Loucy (cell line): ENCODE results near the gene IL26.

ENCODE experiments used
- H2AFZ ChIP-seq: fragments of 200-600 bp; sonication (generic); 2 replicates; pipeline ENCODE4 v1.6.0; 2016; ENCODE audit warnings: antibody characterized with exemption, mild to moderate bottlenecking, low read length, moderate library complexity
- H3F3A ChIP-seq: fragments of 200-600 bp; 2 replicates; pipeline ENCODE4 v1.6.0; 2016; ENCODE audit warnings: antibody characterized with exemption, low read depth, mild to moderate bottlenecking
- H3K27me3 ChIP-seq: fragments of 200-600 bp; sonication (generic); 2 replicates; pipeline ENCODE4 v1.6.1; 2014; ENCODE audit warnings: low read length, mild to moderate bottlenecking; ENCODE audit not compliant: insufficient read depth, poor library complexity, severe bottlenecking
- H3K36me3 ChIP-seq: fragments of 200-600 bp; sonication (generic); 2 replicates; pipeline ENCODE4 v1.6.1; 2016; ENCODE audit warnings: low read length; ENCODE audit not compliant: insufficient read depth
- H3K4me1 ChIP-seq: fragments of 200-600 bp; sonication (generic); 2 replicates; pipeline ENCODE4 v1.5.1; 2014; ENCODE audit warnings: low read length, mild to moderate bottlenecking; ENCODE audit not compliant: insufficient read depth, poor library complexity, severe bottlenecking
- H3K4me2 ChIP-seq: fragments of 200-600 bp; sonication (generic); 2 replicates; pipeline ENCODE4 v1.6.0; 2014; ENCODE audit warnings: antibody characterized with exemption, low read length, low read depth, mild to moderate bottlenecking; ENCODE audit not compliant: poor library complexity, severe bottlenecking
- H3K4me3 ChIP-seq: fragments of 200-600 bp; sonication (generic); 2 replicates; pipeline ENCODE4 v1.5.1; 2014; ENCODE audit warnings: low read length, mild to moderate bottlenecking, mixed read lengths; ENCODE audit not compliant: poor library complexity, severe bottlenecking
- H3K79me2 ChIP-seq: fragments of 200-600 bp; sonication (generic); 2 replicates; pipeline ENCODE4 v1.6.1; 2014; ENCODE audit warnings: low read length; ENCODE audit not compliant: insufficient read depth
- H3K9ac ChIP-seq: fragments of 200-600 bp; sonication (generic); 2 replicates; pipeline ENCODE4 v1.6.0; 2014; ENCODE audit warnings: mild to moderate bottlenecking, low read depth, low read length, moderate library complexity; ENCODE audit not compliant: poor library complexity, severe bottlenecking
- H3K9me2 ChIP-seq: fragments of 200-600 bp; sonication (generic); replicated peaks from 2 replicates; pipeline ENCODE4 v1.6.1; 2016; ENCODE audit warnings: low read depth, low read length, mixed read lengths
- H3K9me3 ChIP-seq: fragments of 200-600 bp; sonication (generic); 2 replicates; pipeline ENCODE4 v1.6.1; 2014; ENCODE audit warnings: mild to moderate bottlenecking, antibody characterized with exemption, low read length, low read depth; ENCODE audit not compliant: insufficient read depth
- H4K20me1 ChIP-seq: fragments of 200-600 bp; sonication (generic); 2 replicates; pipeline ENCODE4 v1.6.0; 2014; ENCODE audit warnings: antibody characterized with exemption, low read length, mild to moderate bottlenecking; ENCODE audit not compliant: insufficient read depth, poor library complexity, severe bottlenecking
- EZH2phosphoT487 ChIP-seq: fragments of 200-600 bp; IDR thresholded peaks from 2 replicates; pipeline ENCODE4 v1.6.1; 2018; ENCODE audit warnings: antibody characterized with exemption, mild to moderate bottlenecking, moderate library complexity, borderline replicate concordance
- TF ChIP-seq, protein P1 (sequence below): fragments of 200-600 bp; sonication (generic); conservative IDR thresholded peaks from 2 replicates; pipeline ENCODE4 v1.5.1; 2014; ENCODE audit warnings: mild to moderate bottlenecking, antibody characterized with exemption, low read length

The IL26 gene

DNA sequence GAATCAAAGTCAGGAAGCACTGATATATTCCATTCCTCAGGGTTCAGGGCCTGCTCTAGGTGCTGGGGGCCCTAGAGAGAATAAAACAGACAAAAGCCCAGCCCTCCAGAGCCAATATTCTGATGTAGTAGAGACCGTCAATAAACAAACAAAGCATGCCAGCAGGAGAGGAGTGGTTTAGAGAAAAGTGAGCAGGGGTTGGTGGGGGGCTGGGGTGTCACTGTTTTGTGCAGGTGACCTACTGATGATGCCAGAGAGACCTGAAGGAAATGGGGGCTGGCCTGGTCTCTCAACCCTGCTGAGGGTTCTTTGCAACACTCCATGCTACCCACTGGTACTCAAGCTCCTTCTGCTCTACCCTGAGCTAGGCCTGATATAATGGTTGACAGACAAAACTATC is 26.5 kb downstream of the IL26 start:
- H2AFZ ChIP-seq, result no peak overlapping the region
- no peak overlapping the region for H3K4me2 ChIP-seq
- no peaks in the 10 kb centered on the region for H3K9me2 ChIP-seq
- H3F3A ChIP-seq, result peaks cover 5% of the 10 kb centered on the region; the same call in 1 of the 2 replicates
- no peaks in the 10 kb centered on the region for H4K20me1 ChIP-seq
- H3K36me3 ChIP-seq, result no peaks in the 10 kb centered on the region
- peaks cover 4% of the 10 kb centered on the region for H3K27me3 ChIP-seq
- no peak overlapping the region for H3K9ac ChIP-seq
- TF ChIP-seq, protein P1, sequence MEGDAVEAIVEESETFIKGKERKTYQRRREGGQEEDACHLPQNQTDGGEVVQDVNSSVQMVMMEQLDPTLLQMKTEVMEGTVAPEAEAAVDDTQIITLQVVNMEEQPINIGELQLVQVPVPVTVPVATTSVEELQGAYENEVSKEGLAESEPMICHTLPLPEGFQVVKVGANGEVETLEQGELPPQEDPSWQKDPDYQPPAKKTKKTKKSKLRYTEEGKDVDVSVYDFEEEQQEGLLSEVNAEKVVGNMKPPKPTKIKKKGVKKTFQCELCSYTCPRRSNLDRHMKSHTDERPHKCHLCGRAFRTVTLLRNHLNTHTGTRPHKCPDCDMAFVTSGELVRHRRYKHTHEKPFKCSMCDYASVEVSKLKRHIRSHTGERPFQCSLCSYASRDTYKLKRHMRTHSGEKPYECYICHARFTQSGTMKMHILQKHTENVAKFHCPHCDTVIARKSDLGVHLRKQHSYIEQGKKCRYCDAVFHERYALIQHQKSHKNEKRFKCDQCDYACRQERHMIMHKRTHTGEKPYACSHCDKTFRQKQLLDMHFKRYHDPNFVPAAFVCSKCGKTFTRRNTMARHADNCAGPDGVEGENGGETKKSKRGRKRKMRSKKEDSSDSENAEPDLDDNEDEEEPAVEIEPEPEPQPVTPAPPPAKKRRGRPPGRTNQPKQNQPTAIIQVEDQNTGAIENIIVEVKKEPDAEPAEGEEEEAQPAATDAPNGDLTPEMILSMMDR, result no peak
- no peak for TF ChIP-seq EZH2phosphoT487
- H3K4me3 ChIP-seq, result no peak overlapping the region
- peaks cover 30% of the 10 kb centered on the region for H3K4me1 ChIP-seq
- H3K79me2 ChIP-seq, result no peaks in the 10 kb centered on the region
- no peaks in the 10 kb centered on the region for H3K9me3 ChIP-seq

DNA sequence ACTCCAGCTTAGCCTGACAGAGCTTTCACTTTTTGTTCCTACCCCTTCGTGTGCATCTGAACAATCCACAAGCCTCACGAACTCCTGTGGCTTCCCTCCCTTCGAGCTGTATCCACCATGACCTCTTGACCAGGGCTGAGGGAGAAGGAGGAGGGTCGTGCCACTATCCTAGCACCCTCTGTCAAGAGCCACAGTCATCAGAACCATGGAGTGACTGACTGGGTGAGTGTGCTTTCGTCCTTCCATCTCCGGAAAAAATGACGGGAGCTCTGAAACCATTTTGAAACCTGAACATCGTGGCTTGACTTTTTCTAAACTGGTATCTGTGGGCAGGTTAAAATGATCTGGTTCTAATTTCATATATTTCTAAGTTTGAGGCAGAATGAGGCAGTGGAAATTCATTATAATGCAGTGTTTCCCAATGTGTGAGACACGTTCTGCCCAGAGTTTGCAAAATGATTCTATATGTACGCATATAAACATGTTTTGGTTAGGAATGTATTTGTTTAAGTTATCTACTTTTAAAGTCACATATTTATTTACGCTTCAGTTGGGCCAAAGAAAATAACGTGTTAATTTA is 27.0 kb downstream of the IL26 start:
- Histone ChIP-seq H3K9ac (no peak overlapping the region), H3K27me3 (peaks cover 4% of the 10 kb centered on the region), H3F3A (peaks cover 5% of the 10 kb centered on the region; the same call in 1 of the 2 replicates), H3K9me2 (no peaks in the 10 kb centered on the region), H4K20me1 (no peaks in the 10 kb centered on the region), H3K36me3 (no peaks in the 10 kb centered on the region), H3K79me2 (no peaks in the 10 kb centered on the region), H3K4me3 (no peak overlapping the region), H3K4me2 (no peak overlapping the region), H3K9me3 (no peaks in the 10 kb centered on the region), H2AFZ (no peak overlapping the region), H3K4me1 (peaks cover 26% of the 10 kb centered on the region)
- TF ChIP-seq, protein P1, result no peak
- TF ChIP-seq EZH2phosphoT487, result no peak

DNA sequence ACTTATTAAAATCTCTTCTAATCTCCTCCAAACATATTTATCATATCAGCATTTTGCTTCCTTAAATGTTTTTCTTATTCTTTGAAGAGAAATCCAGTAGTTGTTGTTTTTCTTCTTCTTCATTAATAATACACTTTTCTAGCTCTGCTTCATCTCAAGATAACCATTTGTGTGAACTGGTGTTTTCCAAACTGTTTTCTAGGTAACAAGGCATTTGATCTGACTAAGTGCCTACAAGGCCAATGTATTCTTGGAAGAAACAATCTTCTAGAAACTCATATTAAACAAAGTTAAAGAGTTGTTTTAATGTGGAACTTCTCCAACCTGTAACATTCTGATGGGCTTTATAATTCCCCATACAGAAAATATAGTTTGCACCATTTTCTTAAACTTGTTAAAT is 35.3 kb downstream of the IL26 start:
- Histone ChIP-seq H3K79me2 (no peaks in the 10 kb centered on the region), H3K9me2 (no peaks in the 10 kb centered on the region), H3K4me2 (peak overlapping the region; percentile 40), H3K9me3 (no peaks in the 10 kb centered on the region), H3K9ac (no peak overlapping the region), H4K20me1 (no peaks in the 10 kb centered on the region), H3K36me3 (no peaks in the 10 kb centered on the region), H3K4me3 (no peak overlapping the region), H3K4me1 (peaks cover 3% of the 10 kb centered on the region), H2AFZ (no peak overlapping the region), H3K27me3 (no peaks in the 10 kb centered on the region), H3F3A (no peaks in the 10 kb centered on the region)
- TF ChIP-seq, protein P1, result no peak
- no peak for TF ChIP-seq EZH2phosphoT487
